NCI-H2227 treated with DMSO at 0.1 percent for 48 hours (cell line): ENCODE data around the gene HCN1.

Source experiments
- DNase-seq: peaks from one replicate; lab custom pipeline; 2025; lab: John Stamatoyannopoulos, UW

Gene HCN1

DNA sequence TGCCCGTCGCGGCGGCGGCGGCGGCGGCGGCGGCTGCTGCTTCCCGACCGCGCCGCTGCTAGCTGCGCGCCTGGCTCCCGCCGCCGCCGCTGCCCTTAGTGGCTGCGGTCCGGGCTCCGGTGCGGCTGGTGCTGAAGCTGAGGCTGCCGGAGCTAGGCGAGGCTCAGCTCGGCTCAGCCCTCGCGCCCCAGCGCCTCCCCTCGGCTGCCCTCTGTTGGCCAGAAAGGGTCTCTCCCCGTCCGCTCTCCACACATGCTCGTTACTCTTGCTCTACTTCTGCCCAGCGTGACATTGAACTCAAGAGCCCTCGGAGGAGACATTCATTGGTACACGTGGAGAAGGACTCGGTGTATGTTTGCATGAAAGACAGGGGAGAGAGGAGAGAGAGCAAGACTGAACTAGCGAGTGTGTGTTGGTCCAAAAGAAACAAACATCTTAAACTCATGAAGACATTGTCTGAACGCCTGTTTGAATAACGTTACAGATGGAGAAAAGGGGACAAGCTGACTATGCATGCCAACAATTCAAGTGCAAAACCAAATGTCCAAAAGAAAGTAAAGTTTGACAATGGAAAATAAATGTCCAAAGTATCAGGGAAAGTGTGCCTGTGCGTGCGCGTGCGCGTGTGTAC is at the start of gene HCN1:
Gene HCN1, minus strand, starts transcription at position 175 of the 631 bp plus-strand sequence.
- DNase-seq = peak; percentile 8

DNA sequence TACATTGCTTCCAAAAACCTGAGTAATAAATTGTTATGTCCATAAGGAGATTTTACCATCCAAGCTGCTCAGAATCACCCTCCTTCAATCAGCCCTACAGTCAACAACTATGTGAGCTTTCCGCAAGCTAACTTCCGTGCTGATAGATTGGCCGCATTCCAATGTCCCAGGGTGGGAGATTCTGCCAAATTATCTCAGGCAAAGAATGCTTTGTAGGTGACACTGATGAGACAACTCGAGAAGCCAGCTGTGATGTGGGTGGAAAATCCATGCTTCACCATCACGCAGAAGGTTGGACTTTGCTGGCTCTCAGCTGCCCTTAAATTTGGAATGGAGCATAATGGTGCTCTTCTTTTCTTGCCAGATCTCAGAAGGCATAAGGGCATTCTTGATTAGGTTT is 44.9 kb upstream of the HCN1 start:
- no peak for DNase-seq

DNA sequence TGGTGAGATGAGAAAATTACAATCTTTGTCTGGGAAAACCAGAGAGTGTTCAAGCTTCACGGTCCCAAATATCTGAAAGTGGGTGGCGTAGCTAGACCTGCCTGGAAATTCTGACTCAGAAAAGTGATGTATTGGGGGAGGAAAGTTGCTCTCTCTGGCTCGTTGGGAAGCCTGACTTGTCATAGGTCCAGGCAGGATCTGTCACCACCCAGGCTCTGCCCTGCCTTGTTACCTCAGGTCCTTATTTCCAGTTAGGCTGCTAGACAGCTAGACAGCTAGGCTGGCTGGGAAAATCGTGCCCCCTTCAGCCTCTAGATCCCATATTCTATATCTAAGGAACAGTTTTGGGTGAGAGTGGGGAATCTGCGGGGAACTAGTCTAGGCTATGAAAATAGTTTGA is 41.0 kb upstream of the HCN1 start:
- no peak for DNase-seq

DNA sequence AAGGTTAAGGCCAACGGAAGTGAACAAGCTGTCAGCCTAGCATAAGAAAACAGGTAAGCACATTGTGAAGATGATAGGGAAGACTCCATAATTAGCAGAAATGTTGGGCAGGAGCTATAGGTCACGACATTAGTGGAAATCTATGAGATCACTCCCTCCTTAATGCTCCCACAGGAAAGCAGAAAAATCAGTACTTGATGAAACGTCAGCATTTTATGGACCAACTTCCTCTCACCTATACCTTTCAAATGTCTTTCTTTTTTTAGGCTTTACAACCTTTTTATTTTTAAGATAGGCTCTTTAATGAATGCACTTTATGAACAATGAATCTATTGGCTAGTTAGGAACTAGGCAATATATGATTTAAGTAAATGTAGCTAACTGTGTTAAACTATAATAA is 29.4 kb upstream of the HCN1 start:
- DNase-seq = no peak

DNA sequence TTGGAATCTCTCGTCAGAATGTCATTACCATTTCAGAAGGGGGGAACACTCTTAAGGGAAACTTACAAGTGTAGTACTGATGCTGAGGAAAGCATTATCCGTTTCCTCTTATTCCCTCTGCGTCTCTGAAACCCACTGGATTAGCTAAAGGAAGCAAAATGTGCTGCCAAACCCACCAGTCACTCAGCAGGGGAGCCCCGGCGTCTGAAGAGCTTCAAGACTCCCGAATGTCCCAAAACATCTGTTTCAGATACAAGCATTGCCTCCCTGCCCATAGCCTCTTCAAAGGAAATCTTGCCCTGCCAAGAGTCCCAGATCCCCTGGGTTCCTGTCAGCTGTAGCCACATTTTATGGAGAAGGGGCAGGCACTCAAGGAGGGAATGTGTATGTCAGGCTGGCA is 1.0 kb upstream of the HCN1 start:
- DNase-seq = no peak

DNA sequence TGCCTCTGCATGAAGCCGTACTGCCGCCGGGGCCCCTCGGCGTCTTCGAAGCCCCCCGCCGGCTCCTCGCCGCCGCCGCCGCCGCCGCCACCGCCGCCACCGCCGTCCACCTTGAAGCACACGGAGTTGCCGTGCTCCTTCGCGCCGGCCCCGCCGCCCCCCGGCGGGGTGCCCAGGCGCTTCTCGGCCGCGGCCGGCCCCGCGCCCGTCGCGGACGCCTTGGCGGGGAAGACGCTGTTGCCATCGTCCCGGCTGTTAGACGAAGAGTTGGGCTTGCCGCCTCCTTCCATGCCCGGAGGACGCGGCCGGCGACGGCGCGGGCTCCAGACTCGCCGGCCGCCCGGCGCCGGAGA is 400 bp downstream of the HCN1 start:
- DNase-seq = no peak

DNA sequence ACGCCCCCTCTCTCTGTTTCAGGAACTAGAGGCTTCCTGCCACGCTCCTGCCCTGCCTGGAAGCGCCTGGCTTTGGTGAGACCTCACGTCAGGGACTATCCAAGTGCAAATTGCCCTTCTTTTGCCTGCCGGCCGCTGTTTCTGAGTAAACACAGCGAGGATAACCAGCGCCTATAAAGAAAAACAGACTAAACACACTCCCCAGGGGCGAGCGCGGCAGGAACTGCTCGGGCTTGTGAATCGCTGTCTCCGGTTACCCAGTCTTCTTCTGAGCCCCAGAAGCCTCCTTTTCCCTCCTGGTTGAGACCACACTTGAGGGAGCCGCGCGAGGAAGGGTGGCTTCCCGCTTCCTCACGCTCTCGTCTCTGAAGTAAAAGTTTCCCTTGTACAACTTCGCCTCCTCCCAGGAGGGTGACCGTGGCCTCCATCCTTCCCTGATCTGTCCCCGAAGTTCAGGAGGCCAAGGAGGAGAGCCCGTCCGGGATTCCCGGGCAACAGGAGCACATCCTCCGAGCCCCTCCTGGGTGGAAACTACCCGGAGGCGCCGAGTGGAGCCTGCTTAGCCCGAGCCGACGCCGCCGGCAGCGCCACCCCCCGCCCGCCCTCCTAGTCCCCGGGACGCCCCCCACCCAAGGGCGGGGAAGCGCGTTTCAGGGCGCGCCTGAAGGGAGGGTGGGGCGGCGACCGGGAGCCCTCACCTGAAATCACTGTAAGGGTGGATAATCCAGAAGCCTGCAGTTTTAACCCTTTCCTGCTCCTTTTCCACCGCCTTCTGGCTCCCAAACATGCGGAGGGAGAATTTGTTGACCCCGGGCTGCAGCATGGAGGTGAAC is 993 bp downstream of the HCN1 start:
- no peak for DNase-seq

DNA sequence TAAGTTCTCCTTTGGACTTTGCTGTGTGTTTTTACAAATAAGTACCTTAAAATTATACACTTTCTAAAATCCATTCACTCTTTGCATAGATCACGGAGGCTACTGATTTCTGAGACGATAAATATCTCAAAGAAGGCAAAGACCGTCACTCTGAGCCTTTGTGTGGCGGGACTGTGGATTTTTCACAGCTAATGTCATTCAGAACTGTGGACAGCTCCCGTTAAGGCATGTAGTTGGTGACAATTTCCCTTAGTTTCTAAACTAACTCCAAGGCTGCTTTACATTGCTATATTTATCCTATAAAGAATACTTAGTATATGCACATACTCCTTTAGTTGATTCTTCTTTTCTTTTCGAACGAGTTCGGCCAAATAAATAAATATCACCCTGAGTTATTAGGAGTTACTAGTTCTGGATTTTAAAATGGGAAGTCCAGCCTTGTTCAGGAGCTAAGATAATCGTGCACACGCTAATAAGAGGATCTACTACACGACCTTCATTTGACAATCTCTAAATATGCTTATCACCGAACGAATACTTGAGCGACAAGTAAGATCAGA is 1.8 kb downstream of the HCN1 start:
- DNase-seq = no peak

DNA sequence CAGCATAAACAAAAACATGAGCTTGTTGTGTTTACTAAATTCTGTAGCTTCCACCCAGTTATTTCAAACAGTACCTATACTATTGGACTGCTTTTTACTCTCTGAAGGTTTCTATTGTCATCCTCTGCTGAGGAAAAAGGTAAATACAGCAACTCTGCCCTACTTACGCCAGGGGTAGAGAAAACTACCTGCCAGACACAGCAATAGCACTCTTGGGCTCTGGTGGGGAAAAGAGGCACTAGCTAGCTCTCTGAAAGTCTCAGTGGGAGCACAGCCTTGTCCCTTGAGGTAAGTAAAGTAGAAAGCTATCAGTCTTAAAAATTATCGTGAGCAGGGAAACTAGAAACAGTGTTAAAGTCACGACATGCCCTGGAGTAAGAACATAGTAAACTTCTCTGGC is 3.7 kb downstream of the HCN1 start:
- DNase-seq = no peak

DNA sequence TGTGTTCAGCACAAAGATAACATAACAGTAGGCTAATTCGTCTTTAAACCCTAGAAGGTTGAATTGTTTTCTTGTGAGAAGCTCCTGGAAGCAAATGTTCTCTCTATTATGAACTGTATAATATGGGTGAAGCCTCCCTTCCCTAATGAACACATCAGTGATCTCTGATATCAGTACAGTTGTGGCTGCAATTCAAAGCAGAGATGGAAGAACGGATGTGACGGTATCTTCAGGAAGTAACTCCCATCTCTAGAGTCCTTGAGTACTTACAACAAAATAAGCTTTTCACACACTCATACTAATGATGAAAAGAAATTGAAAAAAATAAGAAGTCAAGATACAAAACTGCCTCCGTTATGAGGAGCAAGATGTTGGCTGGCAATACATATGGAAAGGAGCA is 4.5 kb downstream of the HCN1 start:
- DNase-seq = no peak

DNA sequence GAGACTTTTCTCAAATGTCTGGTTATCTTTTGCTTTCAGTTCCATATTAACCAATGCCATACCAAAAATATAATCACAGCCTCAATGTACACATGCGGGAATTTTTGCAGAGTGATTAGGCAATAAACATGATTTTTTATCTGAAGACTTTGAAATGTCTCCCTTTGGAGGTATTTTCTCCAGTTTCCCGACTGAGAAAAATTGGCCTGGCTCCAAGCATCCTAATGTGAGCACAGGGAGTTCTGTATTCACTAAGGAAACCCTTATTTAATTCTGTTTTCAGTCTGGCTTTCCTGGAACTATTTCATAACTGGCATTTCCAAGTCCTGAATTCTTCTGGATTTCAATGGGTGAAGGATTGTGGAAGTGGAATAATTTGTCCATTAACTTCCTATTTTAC is 8.5 kb downstream of the HCN1 start:
- no peak for DNase-seq

DNA sequence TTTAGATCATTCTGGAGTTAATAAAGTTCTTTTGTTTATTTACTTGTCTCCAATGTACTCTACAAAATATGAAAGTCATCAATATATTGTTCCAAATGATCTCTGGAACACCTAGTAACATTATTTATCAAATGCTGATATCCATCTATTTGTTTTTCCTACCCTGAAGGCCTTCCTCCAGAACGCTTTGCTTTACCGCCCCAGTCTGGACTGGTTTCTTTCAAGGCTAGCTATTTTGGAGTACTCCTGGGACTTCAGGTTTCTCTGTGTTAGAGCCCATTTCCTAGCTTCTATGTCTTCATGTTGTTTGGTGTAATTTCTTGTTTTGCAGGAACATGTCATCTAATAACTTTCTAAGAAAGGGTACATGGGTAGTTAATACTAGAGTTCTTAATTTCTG is 9.6 kb downstream of the HCN1 start:
- DNase-seq = no peak

DNA sequence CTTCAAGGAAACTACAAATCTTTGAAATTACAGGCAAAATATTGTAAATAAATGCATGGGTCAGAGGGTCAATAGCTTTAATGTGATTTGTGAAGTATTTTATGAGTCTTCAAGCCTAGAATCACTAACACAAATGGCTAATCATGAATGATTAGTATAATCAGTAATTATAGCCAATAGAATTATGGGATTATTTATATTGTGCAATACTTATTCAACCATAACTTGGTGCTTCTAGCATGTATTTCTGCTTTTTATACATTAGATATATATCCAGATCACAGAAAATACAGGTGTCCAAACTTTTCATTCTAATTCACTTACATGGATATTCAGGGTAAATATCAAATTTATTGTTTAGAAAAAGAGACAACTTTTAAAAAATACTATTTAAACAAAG is 12.1 kb downstream of the HCN1 start:
- no peak for DNase-seq

DNA sequence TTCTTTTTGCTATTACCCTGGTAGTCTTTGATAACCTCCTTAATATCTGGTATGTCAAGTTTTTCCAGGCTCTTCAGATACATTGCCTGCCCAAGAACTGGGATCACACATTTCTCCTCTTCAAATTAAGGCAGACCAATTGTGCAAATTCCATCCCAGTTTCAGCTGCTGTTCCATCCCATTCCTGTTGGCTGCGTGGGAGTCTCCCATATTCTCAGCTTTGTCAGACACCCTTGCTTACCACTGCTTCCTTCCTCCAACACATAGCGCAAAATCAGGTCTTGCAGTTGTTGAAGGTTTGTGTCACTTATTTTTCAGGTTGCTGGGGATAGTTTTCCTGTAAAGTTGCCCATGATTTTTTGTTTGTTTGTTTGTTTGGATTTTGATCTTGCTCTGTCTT is 15.2 kb downstream of the HCN1 start:
- no peak for DNase-seq

DNA sequence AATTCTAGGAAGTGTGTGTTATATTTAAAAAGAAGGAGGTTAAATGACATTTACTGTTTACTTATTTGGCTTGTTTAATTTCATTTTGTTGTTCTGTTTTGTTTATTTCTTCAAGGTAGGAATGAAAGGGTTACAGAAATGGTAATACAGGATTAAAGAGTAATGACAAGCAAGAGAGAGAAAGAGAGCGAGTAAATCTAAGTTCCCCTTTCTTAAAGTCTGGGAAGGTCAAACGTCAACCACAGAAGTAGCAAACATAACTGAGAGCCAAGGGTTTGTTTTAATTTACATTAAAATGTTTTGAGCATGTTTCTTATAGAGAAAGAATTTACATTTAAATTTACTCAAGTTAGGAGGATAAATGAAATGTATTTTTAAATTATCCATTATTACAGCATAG is 18.7 kb downstream of the HCN1 start:
- DNase-seq = no peak

DNA sequence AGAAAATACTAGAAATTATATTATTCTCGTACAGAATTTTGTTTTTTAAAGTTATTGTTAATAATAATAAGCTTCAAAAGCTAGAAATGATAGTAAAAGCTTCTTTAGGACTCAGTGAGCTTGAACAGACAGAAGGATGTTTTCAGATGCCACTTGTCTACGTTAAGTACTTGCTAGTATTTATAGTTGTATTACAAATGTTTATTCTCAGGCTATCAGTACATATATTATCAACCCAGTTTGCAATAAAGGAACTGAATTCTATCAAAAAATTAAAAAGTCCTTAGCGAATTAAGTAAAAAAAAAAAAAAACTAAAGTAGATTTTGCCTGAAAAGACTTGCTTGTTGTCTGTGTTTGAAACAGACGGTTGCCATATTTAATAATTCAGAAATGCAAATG is 23.9 kb downstream of the HCN1 start:
- no peak for DNase-seq

DNA sequence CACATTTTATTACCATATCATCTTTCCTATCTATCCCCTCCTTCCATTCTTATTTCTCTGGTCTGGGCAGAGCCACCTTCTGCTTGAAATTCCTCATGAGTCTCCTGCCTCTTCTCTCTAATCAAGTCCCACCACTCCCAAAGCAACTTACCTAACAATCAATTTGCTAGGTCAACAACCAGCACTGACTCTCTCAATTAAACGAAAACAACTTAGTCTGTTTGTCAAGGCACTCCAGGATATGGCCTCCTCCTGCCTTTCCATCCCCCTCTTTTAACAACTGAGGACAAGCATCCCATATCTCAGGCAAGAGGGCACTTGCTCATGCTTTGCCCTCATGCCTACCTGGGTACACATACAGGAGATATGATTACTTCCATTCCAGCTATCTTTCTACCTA is 47.4 kb downstream of the HCN1 start:
- DNase-seq = no peak

DNA sequence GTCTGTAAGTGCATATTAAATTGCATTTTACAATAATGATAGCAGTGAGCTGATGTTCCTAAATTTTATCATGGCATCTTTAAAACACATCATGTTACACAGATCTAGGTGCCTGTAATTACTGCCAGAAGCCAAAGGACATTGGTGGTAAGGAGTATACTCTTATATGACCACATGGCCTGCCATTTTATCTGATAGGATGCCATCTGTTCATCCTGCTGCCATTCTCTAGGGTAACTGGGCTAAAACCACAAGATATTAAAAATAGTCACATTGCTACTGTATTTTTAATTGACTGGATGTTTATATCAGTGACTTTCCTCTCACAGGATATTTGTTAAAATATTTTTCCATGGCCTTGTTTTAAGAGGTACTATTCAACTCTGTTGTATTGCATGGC is 53.1 kb downstream of the HCN1 start:
- no peak for DNase-seq

DNA sequence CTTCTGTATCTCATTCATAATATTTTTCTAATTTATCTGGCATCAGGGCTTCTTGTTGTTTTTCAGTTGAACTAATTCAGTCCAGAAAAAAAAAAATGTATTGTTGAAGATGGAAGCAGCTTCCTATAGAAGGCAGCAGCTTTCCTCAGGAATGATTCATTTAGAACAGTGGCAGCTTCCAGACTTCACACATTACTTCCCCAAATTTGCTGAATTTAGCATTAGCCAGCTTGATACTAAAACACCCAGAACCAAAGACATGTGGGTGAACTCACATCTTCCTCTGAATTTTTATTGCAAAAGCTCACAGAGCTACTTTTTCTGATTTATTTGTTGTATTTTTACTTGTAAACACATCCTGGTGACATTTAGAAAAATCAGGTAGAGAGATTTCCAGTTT is 53.8 kb downstream of the HCN1 start:
- DNase-seq = no peak

DNA sequence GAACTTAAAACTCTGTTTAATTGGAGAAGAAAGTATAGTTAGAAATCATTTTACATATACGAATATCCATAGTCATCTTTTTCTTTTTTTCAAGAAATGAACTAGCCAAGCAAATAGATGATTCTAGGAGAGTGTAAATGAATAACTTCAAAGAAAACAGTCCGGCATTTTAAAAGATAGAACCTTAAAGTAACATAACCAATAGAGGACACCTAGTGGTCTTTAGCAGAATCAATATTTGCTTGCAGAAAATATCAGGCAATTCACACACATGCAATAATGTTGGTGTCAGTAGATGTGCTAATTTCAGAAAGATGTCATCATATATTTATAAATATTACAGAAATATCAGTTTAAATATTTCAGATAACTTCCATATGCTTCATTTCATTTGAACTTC is 57.1 kb downstream of the HCN1 start:
- no peak for DNase-seq

DNA sequence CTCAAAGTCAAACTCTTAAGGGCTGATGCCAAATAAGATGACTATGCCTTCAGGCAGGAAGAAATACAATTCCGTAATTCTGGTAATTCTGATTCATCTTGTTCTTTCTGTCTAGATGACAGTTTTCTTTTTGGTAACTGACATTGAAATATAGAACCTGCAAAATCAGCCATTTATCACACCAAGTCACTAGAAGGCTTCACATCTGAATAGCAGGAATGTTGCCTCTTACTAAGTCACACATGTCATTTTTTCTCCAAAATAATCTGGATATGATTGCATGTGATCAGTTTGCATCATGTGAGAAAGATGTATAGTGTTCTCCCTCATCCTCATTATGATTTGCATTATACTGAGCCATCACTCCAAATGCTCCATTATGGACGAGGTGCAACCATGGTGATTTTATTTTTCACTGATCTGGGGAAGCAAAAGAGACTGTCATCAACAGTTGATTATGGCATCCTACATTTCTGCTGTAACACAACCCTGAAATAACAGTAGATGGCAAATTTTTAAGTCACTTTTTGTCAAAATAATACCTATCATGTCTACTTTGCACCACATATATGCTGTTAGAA is 69.0 kb downstream of the HCN1 start:
- no peak for DNase-seq

DNA sequence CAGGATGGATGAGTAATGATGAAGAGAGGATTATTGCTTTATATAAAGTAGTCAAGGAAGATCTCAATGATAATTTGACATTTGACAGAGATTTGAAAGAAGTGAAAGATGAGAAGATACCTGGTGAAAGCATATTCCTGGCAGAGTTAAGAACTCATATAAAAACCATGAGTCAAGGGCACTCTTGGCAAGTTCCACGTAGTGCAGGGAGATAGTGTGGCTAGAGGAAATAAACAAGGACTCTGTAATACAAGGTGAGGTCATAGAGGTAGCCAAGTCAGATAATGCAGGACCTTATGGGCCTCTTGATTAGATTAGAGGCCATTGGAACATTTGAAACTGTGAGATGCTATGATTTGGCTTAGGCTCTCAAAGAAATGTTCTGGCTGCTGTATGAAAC is 72.3 kb downstream of the HCN1 start:
- no peak for DNase-seq

DNA sequence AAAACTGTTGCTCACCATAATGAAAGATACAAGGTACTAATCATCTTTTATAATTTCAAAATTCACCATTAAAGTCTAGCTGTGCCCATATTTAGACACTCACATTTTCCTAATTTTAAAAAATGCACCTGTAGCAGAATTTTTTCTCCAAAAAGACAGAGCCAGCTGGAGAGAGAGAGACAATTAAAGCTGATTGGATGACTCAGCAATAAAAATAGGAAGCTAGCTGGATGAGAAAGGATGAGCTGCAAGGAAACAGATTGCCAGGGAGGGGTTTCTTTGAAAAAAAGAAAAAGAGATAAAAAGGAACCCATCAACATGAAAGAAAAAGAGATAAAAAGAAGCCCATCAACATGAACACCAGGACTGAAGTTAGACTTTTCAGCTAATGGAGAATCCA is 73.8 kb downstream of the HCN1 start:
- no peak for DNase-seq
